Common myeloid progenitor, CD34-positive (primary cell): ENCODE data around the gene SUSD3.

Source experiments
- CTCF ChIA-PET: fragments of 350-600 bp; sonication (Branson Sonifier 250); formaldehyde crosslinking; loops from one replicate; lab custom pipeline; 2021; ENCODE audit warnings: antibody characterized with exemption; lab: Charles Lee
- POLR2A ChIA-PET: fragments of 350-600 bp; sonication (Branson Sonifier 250); formaldehyde crosslinking; loops from one replicate; lab custom pipeline; 2021; ENCODE audit warnings: antibody characterized with exemption; lab: Charles Lee
- DNase-seq, 3 donors: peaks; one replicate each; pipeline versions ENCODE4 v3.0.0 to v3.0.0-alpha.2; 2013
- H3K27ac ChIP-seq, 2 experiments: 1 replicate in 1 of 2; 2 replicates in 1 of 2; pipeline ENCODE4 v1.7.0; 2013; ENCODE audit warnings: inconsistent platforms in 2 of 2, low read length in 2 of 2, mild to moderate bottlenecking in 2 of 2, low read depth in 1 of 2, moderate library complexity in 1 of 2; ENCODE audit not compliant: severe bottlenecking in 2 of 2, insufficient read depth in 1 of 2, poor library complexity in 1 of 2
- H3K27me3 ChIP-seq, 5 experiments: replicated peaks in 2 of 5; 1 replicate in 3 of 5; 2 replicates in 2 of 5; pipeline versions ENCODE4 v1.6.1 to v1.7.0; 2013; ENCODE audit warnings: low read length in 4 of 5, mild to moderate bottlenecking in 2 of 5, moderate library complexity in 2 of 5, inconsistent platforms in 1 of 5; ENCODE audit not compliant: insufficient read depth in 5 of 5, control insufficient read depth in 4 of 5
- H3K36me3 ChIP-seq, 4 experiments: 1 replicate in 2 of 4; 2 replicates in 2 of 4; pipeline versions ENCODE4 v1.6.1 to v1.7.0; 2013; ENCODE audit warnings: low read length in 3 of 4, control low read depth in 1 of 4, mild to moderate bottlenecking in 1 of 4; ENCODE audit not compliant: control insufficient read depth in 4 of 4, insufficient read depth in 4 of 4
- H3K4me1 ChIP-seq, 4 experiments: 1 replicate in 3 of 4; 2 replicates in 1 of 4; pipeline versions ENCODE4 v1.6.1 to v1.7.1; 2013; ENCODE audit warnings: low read length in 3 of 4, mild to moderate bottlenecking in 3 of 4, control low read depth in 1 of 4, inconsistent platforms in 1 of 4, moderate library complexity in 1 of 4; ENCODE audit not compliant: control insufficient read depth in 4 of 4, insufficient read depth in 4 of 4; ENCODE audit errors: control extremely low read depth in 1 of 4
- H3K4me3 ChIP-seq, 7 experiments: 1 replicate in 4 of 7; 2 replicates in 3 of 7; pipeline versions ENCODE4 v1.5.1 to v1.7.0; 2013; ENCODE audit warnings: mild to moderate bottlenecking in 7 of 7, low read length in 6 of 7, moderate library complexity in 6 of 7, inconsistent platforms in 2 of 7, low read depth in 2 of 7, control low read depth in 1 of 7; ENCODE audit not compliant: insufficient read depth in 4 of 7, control insufficient read depth in 1 of 7; ENCODE audit errors: extremely low read depth in 1 of 7
- H3K9me3 ChIP-seq, 5 experiments: 1 replicate in 4 of 5; 2 replicates in 1 of 5; pipeline versions ENCODE4 v1.6.1 to v1.7.1; 2013; ENCODE audit warnings: low read length in 4 of 5, mild to moderate bottlenecking in 2 of 5, inconsistent platforms in 1 of 5, low read depth in 1 of 5, moderate library complexity in 1 of 5; ENCODE audit not compliant: control insufficient read depth in 4 of 5, insufficient read depth in 2 of 5; ENCODE audit errors: control extremely low read depth in 1 of 5
- WGBS: methylation state at CpG from one replicate; pipeline ENCODE4 v1.1.5; 2013; ENCODE audit not compliant: insufficient coverage; 5-methylcytosine and 5-hydroxymethylcytosine counted together

The SUSD3 gene

DNA sequence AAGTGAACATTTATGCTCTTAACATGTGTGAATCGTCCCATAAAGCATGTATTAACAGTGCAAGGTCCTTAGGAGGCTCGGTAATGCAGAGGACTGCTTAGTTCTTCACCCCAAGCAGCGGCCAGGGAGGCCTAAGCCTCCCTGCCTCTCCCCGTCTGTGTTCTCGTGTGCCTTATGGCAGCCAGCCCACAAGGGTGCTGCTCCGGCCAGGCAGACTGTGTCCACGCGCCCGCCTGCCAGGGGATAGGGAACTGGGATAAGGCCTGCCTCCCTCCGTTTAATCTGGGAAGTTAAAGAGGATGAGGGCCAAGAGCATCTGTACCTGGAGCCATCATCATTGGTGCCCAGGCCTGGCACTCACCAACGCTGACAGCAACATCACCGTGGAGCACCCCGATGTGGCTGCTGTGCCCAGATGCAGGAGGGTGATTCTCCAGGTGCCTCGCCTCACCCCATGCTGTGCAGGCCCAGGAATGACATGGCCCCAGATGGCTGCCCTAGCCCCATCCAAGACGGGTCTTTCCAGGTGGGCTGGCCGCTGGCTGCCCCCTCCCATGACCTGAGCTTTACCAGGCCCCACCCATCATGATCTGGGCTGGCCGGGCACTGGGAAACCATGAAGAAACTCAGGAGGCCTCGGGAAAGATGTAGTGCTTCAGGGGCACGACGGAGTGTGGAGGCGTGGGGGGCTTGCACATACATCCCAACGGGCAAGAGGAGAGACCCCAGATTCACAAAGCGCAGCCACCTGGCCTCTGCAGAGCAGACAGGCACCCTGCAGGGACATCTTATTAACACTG is 35.6 kb upstream of the SUSD3 start:
- 96% methylated on average over 20 of the region's 23 CpGs for WGBS
- H3K9me3 ChIP-seq: no peaks in the 10 kb centered on the region
- H3K27ac ChIP-seq: no peak overlapping the region
- H3K36me3 ChIP-seq: peaks cover 16 to 82% (median 64%) of the 10 kb centered on the region in 4 experiments
- ChIA-PET POLR2A (interaction anchor here (0.5 kb wide), 1 partner anchor 50 kb away, joined by 7 read pairs; no protein-coding TSS in a partner anchor), CTCF (interaction anchor here (0.9 kb wide), 1 partner anchor 19 kb away, joined by 3 read pairs; no protein-coding TSS in a partner anchor)
- no peak for DNase-seq
- H3K4me3 ChIP-seq: no peak overlapping the region
- peaks cover 0 to 14% (median 2%) of the 10 kb centered on the region in 4 experiments for H3K4me1 ChIP-seq
- no peaks in the 10 kb centered on the region for H3K27me3 ChIP-seq

DNA sequence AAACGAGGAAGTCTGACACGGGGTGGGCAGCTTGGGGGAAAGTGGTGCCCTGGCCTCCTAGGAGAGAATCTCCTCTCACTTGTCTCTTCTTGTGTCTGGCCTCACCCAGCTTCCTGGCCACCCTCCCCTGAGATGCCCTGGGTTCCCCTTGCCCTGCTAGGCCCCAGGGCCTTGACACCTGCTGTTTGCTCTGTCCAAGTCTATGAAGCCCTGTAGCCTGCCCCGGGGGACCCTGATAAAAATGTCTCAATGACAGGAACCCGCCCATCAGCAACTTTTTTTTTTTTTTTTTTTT is 35.0 kb upstream of the SUSD3 start:
- ChIA-PET CTCF (interaction anchor here (0.9 to 1.3 kb wide), 3 partner anchors 9 to 19 kb away, joined by 3 to 5 read pairs (median 4); no protein-coding TSS in a partner anchor), POLR2A (interaction anchor here (0.6 kb wide), 1 partner anchor 14 kb away, joined by 3 read pairs; no protein-coding TSS in a partner anchor)
- Histone ChIP-seq H3K4me1 (peaks cover 0 to 20% (median 7%) of the 10 kb centered on the region in 4 experiments), H3K4me3 (no peak overlapping the region), H3K27ac (no peak overlapping the region), H3K27me3 (no peaks in the 10 kb centered on the region), H3K9me3 (no peaks in the 10 kb centered on the region), H3K36me3 (peaks cover 16 to 78% (median 59%) of the 10 kb centered on the region in 4 experiments)
- DNase-seq: no peak
- WGBS: 87% methylated on average over 4 of the region's 4 CpGs

- Histone ChIP-seq H3K27ac (no peak overlapping the region), H3K4me1 (peaks cover 0 to 23% (median 9%) of the 10 kb centered on the region in 4 experiments), H3K27me3 (no peaks in the 10 kb centered on the region), H3K4me3 (no peak overlapping the region), H3K36me3 (peaks cover 12 to 78% (median 53%) of the 10 kb centered on the region in 4 experiments), H3K9me3 (no peaks in the 10 kb centered on the region)
- CTCF ChIA-PET: interaction anchor here (1.0 to 2.0 kb wide), 3 partner anchors 10 to 22 kb away, joined by 4 to 11 read pairs (median 5); no protein-coding TSS in a partner anchor
- no peak for DNase-seq
- POLR2A ChIA-PET: no interaction called here
- WGBS: 85% methylated on average over 4 of the region's 4 CpGs
Observed at GRCh38 chr9:93024646-93024910, 33.9 kb upstream of the SUSD3 start.

DNA sequence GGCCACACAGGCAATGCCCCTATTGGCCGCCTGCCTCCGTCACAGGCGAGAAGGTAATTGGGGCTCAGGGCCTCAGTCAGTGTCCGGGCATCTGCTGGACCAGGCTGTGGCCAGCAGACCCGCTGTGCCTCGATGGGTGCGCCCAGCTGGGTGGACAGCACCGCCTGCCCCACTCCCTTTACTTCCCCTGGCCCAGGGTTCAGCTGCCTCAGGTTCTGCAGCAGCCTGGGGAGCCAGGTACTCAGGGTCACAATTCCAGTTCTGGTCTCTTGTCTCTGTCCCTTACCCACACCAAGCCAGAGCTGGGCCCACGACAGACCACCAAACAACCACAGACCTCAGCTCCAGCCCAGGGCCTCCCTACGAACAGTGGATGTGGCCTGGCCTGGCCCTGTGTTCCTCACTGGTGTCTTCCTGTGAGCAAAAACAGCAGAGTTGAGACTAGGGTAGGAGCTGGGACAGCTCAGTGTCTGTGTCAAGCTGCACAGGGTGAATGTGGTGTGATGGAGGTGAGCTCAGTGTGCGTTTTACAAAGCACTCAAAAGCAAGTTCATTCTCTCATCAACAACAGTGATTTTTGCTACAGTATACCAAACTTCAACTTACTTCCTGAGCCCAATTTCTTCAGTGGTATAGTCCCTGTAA is 33.4 kb upstream of the SUSD3 start:
- 90% methylated on average over 8 of the region's 11 CpGs for WGBS
- Histone ChIP-seq H3K9me3 (no peaks in the 10 kb centered on the region), H3K4me3 (no peak overlapping the region), H3K4me1 (peaks cover 0 to 22% (median 9%) of the 10 kb centered on the region in 4 experiments), H3K27ac (no peak overlapping the region), H3K27me3 (no peaks in the 10 kb centered on the region), H3K36me3 (peaks cover 15 to 78% (median 55%) of the 10 kb centered on the region in 4 experiments)
- POLR2A ChIA-PET: no interaction called here
- no peak for DNase-seq
- CTCF ChIA-PET: interaction anchor here (1.0 to 2.0 kb wide), 5 partner anchors 10 to 54 kb away, joined by 3 to 11 read pairs (median 3); no protein-coding TSS in a partner anchor

GRCh38 chr9:93025736-93026135 is 32.8 kb upstream of the SUSD3 start:
- Histone ChIP-seq H3K4me1 (peaks cover 0 to 16% (median 9%) of the 10 kb centered on the region in 4 experiments), H3K4me3 (no peak overlapping the region), H3K36me3 (peaks cover 17 to 78% (median 54%) of the 10 kb centered on the region in 4 experiments), H3K27me3 (no peaks in the 10 kb centered on the region), H3K27ac (no peak overlapping the region), H3K9me3 (no peaks in the 10 kb centered on the region)
- WGBS: 87% methylated on average over 8 of the region's 8 CpGs
- ChIA-PET CTCF (interaction anchor here (1.0 to 2.0 kb wide), 8 partner anchors 10 to 53 kb away, joined by 3 to 11 read pairs (median 3); no protein-coding TSS in a partner anchor), POLR2A (no interaction called here)
- DNase-seq: no peak

DNA sequence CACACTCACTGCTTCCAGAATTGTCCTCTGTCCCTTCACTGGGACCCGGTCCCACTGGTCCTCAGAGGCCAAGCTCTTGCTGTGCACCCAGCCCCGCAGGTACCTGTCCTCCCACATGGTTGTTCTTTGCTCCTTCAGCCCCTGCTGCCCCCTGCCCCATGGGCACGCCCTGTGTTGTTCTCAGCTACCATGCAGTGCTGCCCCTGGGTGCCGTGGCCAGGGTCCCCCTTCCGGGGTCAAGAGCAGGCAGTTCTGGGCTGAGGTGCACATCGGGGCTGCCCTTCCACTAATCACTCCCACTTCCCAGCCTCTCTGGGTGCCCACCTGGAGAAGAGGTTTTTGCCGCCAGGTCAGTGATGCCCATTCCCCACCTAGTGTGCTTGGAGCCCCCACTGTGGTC is 31.9 kb upstream of the SUSD3 start:
- peaks cover 19 to 78% (median 51%) of the 10 kb centered on the region in 4 experiments for H3K36me3 ChIP-seq
- POLR2A ChIA-PET: no interaction called here
- no peak for DNase-seq
- no peak overlapping the region for H3K4me3 ChIP-seq
- no peaks in the 10 kb centered on the region for H3K27me3 ChIP-seq
- WGBS: 100% methylated on average over 5 of the region's 7 CpGs
- peak overlapping the region in 1 of 2 experiments; percentile 11 for H3K27ac ChIP-seq
- H3K9me3 ChIP-seq: no peaks in the 10 kb centered on the region
- peaks cover 0 to 16% (median 9%) of the 10 kb centered on the region in 4 experiments for H3K4me1 ChIP-seq
- CTCF ChIA-PET: interaction anchor here (1.0 to 2.0 kb wide), 5 partner anchors 9 to 27 kb away, joined by 3 to 11 read pairs (median 4); no protein-coding TSS in a partner anchor
